GM19023 (cell line): ENCODE data around the gene FCHO2.
A peak's percentile ranks its signal among the peaks of the same experiment; 100 is the strongest.
"Not testable (repeated sequence)": the region's sequence is repeated elsewhere in the genome, so short reads cannot be mapped to it uniquely, and the experiment has no call there.

ENCODE experiments used
- ATAC-seq: cut with Tn5 transposase; IDR thresholded peaks from one replicate; pipeline ENCODE4 v1.9.1; 2021; ENCODE audit warnings: mild to moderate bottlenecking, moderate library complexity; ENCODE audit not compliant: unreplicated experiment

Gene FCHO2

DNA sequence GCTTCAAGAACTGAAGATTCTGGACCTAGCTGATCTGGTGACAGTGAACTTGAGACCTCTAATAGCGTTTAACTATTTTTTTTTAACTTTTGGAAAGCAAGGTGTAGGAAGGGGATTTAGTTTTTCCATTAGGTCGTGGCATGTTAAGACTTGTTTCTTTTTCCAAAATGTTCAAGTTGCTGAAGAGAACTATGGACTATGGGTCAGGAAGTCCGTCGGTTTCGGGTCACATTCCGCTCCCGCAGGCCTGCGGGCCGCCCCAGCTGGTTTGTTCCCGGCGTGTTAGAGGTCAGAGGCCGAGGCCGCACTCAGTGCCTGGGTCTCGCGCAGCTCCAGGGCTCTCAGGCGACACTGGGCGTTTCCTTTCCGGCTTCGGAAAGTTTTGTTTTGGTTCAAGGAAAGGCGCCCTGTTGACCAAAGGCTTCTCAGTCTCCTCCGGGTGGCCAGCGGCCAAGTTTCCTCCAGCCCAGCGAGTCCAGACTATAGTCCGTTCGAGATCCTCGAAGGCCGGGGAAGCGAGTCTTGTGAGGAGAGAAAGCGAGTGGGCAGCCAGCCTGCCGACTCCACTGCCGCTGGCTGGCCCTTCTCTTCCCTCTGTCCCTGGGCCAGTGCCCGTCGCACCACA lies 586 bp upstream of the FCHO2 start:
- peak; percentile 52 for ATAC-seq

DNA sequence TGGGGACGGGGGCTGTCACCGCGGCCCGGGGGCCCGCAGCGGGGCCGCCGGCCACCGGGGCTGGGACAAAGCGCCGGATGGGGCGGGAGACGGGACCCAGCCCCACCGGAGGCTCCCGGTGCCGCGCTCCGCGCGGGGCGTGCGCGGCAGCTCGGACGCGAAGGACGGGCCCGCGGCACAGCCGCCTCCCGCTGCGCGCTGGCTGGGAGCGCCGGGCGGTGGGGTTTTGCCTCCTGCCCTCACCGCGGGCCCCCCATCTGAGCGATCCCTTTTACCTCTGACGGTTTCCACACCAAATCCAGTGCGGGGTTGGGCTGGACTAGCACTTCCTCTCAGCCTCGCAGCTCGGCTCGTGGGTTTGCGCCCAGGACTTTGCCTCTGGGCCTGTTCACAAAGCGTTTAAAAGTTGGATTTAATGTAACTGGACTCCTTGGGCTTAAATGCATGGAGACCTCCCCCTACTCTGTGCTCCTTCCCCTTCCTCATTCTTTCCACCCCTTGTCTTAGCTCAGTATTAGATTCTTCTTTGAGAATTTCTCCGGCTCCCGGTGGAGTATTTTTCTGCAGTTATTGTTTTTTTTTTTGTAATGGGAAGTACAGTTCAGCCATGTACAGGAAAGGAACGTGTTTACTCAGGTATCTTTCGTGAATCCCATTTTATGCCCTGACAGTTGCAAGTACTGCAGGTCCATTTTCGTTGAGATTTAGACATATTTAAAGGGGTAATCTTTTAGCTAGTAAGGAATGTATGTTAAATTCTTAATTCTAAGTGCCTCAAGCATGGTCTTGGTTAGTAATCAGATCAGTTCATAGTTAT lies 691 bp downstream of the FCHO2 start:
- ATAC-seq = peak; percentile 27

DNA sequence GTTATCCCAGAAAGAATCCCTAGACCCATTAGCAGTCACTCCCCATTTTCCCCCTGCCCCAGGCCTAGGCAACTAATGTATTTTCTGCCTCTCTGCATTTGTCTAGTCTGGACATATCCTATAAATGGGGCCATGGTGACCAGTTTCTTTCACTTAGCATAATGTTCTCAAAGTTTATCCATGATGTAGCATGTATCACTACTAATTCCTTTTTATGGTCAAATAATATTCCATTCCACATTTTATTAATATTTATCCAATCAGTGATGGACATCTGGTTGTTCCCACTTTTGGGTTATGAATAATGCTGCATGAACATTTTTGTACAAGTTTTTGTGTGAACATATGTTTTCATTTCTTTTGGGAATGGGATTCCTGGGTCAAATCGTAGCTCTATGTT lies 1.5 kb downstream of the FCHO2 start:
- ATAC-seq = no peak

DNA sequence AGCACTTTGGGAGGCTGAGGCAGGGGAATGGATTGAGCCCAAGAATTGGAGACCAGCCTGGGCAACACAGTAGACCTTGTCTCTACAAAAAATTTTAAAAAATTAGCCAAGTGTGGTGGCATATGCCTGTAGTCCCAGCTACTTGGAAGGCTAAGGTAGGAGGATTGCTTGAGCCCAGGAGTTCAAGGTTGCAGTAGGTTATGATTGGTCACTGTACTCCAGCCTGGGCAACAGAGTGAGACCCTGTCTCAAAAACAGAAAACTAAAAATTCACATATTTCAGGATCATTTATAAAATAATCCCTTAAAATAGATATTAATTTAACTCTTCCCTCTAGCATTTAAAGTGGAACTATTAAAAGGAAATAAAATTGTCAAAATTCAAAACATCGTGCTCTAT lies 3.4 kb downstream of the FCHO2 start:
- no peak for ATAC-seq

DNA sequence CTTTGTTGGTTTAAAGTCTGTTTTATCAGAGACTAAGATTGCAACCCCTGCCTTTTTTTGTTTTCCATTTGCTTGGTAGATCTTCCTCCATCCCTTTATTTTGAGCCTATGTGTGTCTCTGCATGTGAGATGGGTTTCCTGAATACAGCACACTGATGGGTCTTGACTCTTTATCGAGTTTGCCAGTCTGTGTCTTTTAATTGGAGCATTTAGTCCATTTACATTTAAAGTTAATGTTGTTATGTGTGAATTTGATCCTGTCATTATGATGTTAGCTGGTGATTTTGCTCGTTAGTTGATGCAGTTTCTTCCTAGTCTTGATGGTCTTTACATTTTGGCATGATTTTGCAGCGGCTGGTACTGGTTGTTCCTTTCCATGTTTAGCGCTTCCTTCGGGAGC lies 18.6 kb downstream of the FCHO2 start:
- ATAC-seq = not testable (repeated sequence)

DNA sequence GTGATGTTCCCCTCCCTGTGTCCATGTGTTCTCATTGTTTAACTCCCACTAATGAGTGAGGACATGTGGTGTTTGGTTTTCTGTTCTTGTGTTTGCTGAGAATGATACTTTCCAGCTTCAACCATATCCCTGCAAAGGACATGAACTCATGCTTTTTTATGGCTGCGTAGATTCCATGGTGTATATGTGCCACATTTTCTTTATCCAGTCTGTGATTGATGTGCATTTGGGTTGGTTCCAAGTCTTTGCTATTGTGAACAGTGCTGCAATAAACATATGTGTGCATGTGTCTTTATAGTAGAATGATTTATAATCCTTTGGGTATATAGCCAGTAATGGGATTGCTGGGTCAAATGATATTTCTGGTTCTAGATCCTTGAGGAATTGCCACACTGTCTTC lies 21.0 kb downstream of the FCHO2 start:
- ATAC-seq = not testable (repeated sequence)

DNA sequence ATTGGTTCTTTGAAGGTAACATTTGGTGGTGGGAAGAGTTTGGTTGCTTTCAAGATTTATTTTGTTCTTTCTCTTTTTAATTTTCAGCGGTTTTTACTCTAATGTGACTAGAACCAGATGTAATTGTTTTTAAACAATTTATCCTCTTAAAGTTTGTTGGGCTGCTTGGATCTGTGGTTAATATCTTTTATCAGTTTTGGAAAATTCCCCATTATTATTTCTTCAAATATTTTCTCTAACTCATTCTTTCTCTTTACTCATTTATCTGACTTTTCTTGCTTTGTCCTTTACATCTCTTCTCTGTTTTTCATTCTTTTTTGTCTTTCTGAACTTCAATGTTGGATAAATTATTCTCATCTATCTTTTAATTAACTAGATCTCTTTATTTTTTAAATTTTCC lies 29.9 kb downstream of the FCHO2 start:
- ATAC-seq = no peak

DNA sequence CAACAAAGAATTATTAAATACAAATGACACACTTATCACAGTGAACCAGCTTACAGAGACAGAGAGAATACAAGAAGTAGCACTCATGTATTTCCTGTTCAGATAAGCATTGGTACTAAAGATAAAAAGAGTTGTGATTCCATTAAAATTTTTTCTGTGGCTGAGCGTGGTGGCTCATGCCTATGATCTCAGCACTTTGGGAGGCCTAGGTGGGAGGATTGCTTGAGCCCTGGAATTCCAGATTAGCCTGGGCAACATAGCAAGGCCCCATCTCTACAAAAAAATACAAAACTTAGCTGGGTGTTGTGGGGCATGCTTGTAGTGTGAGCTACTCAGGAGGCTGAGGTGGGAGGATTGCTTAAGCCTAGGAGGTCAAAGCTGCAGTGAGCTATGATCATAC lies 32.9 kb downstream of the FCHO2 start:
- ATAC-seq = no peak

DNA sequence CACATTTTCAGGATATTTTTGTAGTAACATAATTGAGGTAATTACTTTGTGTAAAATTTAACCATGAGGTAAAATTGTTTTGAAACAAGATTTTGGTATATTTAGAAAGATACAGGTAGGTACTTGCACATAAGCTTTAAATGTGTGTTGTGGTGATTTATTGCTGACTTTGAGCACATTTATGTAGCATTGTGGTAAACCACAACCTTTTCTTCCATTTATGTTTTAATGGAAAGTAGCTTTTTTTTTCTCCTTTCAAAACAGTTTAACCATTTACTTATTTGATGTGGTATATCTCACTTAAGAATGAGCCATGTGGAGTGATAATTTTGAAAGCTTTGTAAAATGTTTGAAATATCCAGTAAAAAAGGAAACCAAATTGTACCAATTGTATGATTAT lies 35.6 kb downstream of the FCHO2 start:
- no peak for ATAC-seq

DNA sequence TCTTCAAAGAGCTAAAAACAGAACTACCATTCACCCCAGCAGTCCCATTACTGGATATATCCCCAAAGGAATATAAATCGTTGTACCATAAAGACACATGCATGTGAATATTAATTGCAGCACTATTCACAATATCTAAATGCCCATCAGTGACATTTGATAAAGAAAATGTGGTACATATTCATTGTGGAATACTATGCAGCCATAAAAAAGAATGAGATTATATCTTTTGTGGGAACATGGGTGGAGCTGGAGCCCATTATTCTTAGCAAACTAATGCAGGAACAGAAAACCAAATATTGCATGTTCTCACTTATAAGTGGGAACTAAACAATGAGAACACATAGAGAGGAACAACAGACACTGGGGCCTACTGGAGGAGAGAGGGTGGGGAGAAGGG lies 38.7 kb downstream of the FCHO2 start:
- ATAC-seq = no peak

DNA sequence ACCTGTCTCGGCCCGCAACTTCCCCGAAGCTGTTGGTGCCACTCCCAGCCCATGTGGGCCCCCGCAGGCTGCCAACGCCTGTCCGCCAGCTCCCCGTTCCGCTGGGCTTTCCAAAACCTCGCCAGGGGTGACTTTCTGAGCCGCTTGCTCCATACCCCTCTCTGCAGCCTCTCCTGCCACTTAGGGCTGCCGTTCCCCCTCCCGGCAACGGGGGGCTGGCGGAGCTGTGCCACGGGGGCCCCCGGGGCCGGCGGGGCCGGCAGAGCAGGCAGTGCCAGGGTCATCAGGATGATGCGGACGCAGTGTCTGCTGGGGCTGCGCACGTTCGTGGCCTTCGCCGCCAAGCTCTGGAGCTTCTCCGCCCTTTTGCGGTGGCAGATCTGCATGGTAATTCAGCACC lies 40.8 kb downstream of the FCHO2 start:
- ATAC-seq = no peak

DNA sequence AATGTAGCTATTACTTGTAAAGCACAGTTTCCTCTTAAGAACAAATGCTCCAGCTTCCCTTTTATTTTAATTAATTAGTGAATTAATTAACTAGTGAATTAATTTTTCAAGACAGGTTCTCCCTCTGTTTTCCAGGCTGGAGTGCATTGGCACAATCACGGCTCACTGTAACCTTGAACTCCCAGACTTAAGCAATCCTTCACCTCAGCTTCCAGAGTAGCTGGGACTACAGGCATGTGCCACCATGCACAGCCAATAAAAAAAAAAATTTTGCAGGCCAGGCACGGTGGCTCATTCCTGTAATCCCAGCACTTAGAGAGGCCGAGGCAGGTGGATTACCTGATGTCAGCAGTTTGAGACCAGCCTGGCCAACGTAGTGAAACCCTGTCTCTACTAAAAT lies 44.1 kb downstream of the FCHO2 start:
- ATAC-seq = no peak

DNA sequence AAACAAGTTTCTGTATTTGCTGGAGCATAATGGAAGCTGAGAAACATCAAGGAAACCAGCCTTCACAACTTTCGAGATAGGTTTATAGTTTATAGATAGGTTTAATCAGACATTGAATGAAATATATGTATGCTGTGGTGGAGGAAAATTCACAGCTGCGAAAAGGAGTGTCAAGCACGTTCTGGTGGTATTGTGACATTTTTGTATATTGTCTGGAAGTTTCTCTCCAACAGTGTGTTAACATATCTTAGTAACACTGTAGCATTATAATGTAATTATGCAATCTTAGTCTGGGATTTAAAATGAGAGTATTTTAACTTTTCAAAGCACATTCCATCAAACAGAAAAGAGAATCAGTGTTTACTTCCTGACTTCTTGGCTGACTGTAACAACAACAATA lies 50.0 kb downstream of the FCHO2 start:
- ATAC-seq = no peak

DNA sequence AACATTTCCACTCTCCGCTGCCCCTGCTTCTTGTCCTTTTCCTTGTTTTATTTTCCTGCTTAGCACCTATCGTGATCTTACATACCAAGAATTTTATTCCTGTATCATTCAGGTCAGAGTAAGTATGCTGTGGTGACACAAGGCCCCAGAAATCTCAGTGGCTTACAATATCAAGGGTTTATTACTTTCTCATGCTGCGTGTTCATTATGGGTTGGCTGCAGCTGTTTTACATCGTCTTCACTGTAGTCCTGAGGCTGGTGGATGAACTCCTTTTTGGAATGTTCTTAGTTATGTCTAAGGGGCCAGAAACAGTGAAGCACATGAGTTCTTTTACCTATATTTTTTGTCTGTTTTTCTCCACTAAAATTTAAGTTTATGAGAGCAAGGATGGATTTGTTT lies 51.2 kb downstream of the FCHO2 start:
- ATAC-seq = no peak

DNA sequence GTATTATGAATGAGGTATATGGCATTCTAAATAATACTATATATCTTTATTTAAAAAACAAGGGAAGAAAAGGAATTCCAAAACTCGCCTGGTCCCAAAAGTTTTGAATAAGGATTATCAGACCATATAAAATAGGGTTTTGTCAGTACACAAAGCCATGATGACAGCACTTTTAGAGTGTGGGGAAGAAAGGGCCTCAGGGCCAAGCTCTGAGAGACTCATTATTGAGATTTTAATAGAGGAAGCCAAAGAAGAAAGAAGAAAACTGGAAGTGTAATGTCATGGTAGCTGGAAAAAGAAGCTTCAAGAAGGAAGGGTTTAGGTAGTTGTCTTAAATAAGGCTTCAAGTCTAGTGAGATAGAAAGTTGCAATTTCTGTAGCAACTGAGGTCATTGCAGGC lies 53.0 kb downstream of the FCHO2 start:
- ATAC-seq = no peak

DNA sequence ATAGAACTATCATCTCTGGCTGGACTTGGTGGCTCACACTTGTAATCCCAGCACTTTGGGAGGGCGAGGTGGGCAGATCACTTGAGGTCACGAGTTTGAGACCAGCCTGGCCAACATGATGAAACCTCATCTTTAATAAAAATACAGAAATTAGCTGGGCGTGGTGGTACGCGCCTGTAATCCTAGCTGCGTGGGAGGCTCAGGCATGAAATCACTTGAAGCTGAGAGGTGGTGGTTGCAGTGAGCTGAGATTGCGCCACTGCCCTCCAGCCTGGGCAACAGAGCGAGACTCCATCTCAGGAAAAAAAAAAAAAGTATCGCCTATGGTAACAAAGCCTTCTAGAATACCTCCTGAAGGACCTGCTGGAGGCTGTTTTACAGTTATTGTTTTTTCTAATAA lies 55.8 kb downstream of the FCHO2 start:
- not testable (repeated sequence) for ATAC-seq

DNA sequence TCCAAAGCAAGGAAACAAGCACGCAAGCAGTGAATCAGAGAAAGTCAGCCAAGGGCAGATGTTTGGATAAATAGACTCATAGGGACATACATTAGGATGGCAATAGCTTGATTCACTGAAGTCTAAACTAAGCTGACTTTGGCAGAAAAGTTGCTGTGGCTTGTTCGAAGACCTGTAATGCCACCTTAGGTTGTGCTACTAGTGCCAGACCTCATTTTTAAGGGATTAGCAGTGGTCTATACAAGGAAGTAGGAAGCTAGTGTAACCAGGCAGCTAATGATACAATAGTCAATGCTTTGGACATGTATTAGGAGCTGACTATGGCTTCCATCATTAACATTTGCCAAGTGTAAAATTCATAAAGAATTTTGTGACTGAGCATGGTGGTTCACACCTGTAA lies 63.1 kb downstream of the FCHO2 start:
- no peak for ATAC-seq

DNA sequence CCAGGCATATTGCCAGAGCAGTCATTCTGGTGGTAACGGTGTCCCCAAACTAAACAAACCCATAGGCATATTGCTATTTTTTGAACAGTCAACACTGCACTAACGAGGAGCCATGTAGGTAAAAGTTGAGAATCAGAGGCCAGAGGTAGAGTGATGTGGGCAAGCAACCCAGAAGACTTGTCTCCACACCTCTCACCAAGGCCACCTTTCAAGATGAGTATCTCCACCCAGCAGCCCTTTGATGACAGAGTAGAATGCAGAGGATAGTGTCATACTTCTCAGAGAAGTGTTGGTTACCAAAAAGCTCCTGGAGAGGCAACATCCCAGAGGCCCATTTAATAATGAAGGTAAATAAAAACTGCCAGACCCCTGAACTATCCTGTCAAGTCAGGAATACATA lies 63.9 kb downstream of the FCHO2 start:
- ATAC-seq = no peak

DNA sequence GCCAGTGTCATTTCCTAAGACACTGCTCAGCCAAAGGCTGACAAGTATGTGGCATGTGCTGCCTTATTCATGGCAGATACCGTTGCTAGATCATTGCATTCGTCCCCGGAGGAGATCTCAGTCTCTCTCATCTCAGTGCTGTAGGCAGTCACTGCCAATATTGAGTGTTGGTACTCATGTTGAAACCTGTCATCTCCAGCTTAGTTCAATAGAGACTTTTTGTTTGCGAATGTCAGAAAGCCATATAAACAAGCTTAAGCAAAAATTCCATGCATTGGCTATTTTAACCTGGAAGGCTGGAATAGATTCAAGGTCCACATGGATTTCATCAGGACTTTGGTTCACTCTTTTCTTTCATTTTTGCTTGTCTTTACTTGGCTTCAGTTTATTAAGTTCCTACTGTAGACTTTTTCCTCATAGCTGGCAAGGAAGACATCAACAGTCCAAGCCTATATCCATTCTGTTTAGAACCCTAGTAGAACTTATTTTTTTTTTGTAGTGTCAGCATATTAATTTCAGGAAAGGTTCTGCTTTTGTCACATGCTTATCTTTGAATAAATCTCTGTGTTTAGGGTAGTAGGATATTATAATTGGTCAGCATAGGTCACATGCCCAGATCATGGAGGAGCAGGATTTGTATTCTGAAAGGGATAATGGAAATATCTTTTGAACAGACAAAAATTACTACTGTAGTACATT lies 66.8 kb downstream of the FCHO2 start:
- no peak for ATAC-seq

DNA sequence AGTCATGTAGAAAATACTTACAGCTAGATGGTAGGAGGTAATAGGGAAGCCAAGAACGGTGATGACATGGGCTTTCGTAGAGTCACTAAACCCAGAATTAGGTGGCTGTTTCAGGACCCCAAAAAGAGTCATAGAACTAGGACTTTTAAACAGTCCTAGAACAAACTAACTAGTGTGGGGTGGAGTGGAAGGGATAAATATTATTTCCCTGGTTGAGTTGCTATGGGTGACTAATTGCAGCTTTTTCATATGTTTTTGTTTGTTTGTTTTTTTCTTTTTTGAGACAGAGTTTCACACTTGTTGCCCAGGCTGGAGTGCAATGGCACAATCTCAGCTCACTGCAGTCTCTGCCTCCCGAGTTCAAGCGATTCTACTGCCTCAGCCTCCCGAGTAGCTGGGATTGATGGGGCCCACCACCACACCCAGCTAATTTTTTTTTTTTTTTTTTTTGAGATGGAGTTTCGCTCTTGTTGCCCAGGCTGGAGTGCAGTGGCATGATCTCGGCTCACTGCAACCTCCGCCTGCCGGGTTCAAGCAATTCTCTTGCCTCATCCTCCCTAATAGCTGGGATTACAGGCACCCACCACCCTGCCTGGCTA lies 69.2 kb downstream of the FCHO2 start:
- not testable (repeated sequence) for ATAC-seq

DNA sequence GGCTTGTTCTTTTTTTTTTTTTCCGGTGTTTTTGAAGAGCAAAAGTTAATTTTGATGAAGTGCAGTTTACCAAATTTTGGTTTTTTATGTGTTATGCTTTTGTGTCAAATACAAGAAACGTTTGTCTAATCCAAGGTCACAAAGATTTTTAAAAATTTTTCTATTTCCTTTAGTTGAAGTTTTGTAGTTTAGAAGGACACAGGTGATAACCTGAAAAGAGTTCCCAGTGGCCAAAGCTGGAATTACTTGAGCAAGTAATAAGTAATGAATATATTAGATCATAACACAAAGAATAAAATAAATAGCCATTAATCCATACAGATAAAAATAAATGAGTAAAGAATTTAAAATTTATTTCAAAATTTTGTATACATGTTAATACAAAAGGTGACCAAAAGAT lies 71.5 kb downstream of the FCHO2 start:
- ATAC-seq = no peak

DNA sequence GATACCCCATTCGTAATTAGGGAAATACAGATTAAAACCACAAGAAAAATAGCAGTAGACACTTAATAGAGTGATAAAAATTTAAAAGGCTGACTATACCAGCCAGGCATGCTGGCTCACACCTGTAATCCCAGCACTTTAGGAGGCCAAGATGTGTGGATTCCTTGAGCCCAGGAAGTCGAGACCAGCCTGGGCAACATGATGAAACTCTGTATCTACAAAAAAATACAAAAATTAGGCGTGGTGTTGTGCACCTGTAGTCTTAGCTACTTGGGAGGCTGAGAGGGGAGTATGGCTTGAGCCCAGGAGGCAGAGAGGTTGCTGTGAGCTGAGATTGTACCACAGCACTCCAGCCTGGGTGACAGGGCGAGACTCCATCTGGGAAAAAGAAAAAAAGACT lies 72.0 kb downstream of the FCHO2 start:
- ATAC-seq = no peak
